RWPE1 (cell line): ENCODE data around the gene KPNA1.
A peak's percentile ranks its signal among the peaks of the same experiment; 100 is the strongest.

ENCODE experiments used
- CTCF ChIA-PET: fragments of 350-600 bp; sonication (Branson Sonifier 250); formaldehyde crosslinking; extraction: SDS; loops from one replicate; lab custom pipeline; 2021; lab: Yijun Ruan, JAX
- POLR2A ChIA-PET: fragments of 400-600 bp; formaldehyde crosslinking; extraction: SDS; loops from one replicate; lab custom pipeline; 2020; ENCODE audit warnings: antibody characterized with exemption; ENCODE audit not compliant: low non-redundant PET; lab: Yijun Ruan, JAX
- DNase-seq: peaks from one replicate; pipeline ENCODE4 v3.0.0; 2012; ENCODE audit warnings: low spot score
- H3K27ac ChIP-seq: fragments of 450-650 bp; 2 replicates; pipeline ENCODE4 v1.5.1; 2017
- CTCF ChIP-seq: fragments of 450-650 bp; conservative IDR thresholded peaks from 2 replicates; pipeline ENCODE4 v1.5.1; 2017; ENCODE audit warnings: low read depth, mild to moderate bottlenecking

Gene KPNA1

GRCh38 chr3:122497425-122497824 is 17.3 kb downstream of the KPNA1 start:
- no peak for TF ChIP-seq CTCF
- H3K27ac ChIP-seq = no peak overlapping the region
- peak; percentile 86 for DNase-seq
- POLR2A ChIA-PET = no interaction called here
- CTCF ChIA-PET = interaction anchor here (0.7 kb wide), 1 partner anchor 32 kb away, joined by 3 read pairs; no protein-coding TSS in a partner anchor

GRCh38 chr3:122496508-122496907 is 18.2 kb downstream of the KPNA1 start:
- ChIA-PET POLR2A (no interaction called here), CTCF (no interaction called here)
- no peak for TF ChIP-seq CTCF
- no peak for DNase-seq
- H3K27ac ChIP-seq = peak overlapping the region; percentile 59

- ChIA-PET POLR2A (no interaction called here), CTCF (interaction anchor here (0.6 kb wide), 4 partner anchors 15 to 791 kb away, joined by 3 to 6 read pairs (median 4); no protein-coding TSS in a partner anchor)
- H3K27ac ChIP-seq = no peak overlapping the region
- no peak for TF ChIP-seq CTCF
- no peak for DNase-seq
Measured at GRCh38 chr3:122493296-122493695, 21.4 kb downstream of the KPNA1 start.

- DNase-seq = no peak
- ChIA-PET POLR2A (no interaction called here), CTCF (no interaction called here)
- TF ChIP-seq CTCF = no peak
- no peak overlapping the region for H3K27ac ChIP-seq
Measured at GRCh38 chr3:122488262-122488973, 26.3 kb downstream of the KPNA1 start.

GRCh38 chr3:122484985-122485384 is 29.8 kb downstream of the KPNA1 start:
- no peak for DNase-seq
- ChIA-PET CTCF (interaction anchor here (0.7 kb wide), 1 partner anchor 502 kb away, joined by 3 read pairs; no protein-coding TSS in a partner anchor), POLR2A (no interaction called here)
- TF ChIP-seq CTCF = no peak
- H3K27ac ChIP-seq = 0 out of 2 replicates have a peak overlapping the region, but pooled peaks have one; percentile 39

GRCh38 chr3:122481390-122481789 is 33.3 kb downstream of the KPNA1 start:
- no peak overlapping the region for H3K27ac ChIP-seq
- DNase-seq = no peak
- no peak for TF ChIP-seq CTCF
- ChIA-PET POLR2A (no interaction called here), CTCF (no interaction called here)
